Left hindlimb (tissue), 1 donor: Measurements from ENCODE around the gene PRSS36.

Source experiments
- DNase-seq: peaks from one replicate; pipeline ENCODE4 v3.0.0-alpha.2; 2018

PRSS36 gene

GRCh38 chr16:31094424-31095120 lies 55.3 kb downstream of the PRSS36 start, which contains the start of gene VKORC1:
TSS of gene VKORC1 (minus strand) at chr16:31094797. CDS start at chr16:31094729, 68 bp downstream.
- peak; percentile 94 for DNase-seq

GRCh38 chr16:31094088-31094423 lies 55.8 kb downstream of the PRSS36 start:
- DNase-seq, result no peak

GRCh38 chr16:31093132-31093703 lies 56.6 kb downstream of the PRSS36 start:
- no peak for DNase-seq

GRCh38 chr16:31092330-31092729 lies 57.5 kb downstream of the PRSS36 start:
- DNase-seq, result no peak

GRCh38 chr16:31090540-31090939 lies 59.3 kb downstream of the PRSS36 start:
- DNase-seq, result no peak

- DNase-seq, result no peak
These were observed 60.7 kb downstream of the PRSS36 start for GRCh38 chr16:31089199-31089598.
